Activated CD4-positive, alpha-beta T cell treated with anti-CD3 and anti-CD28 coated beads, Interleukin-10, Interleukin-2, amounts not matched to agents 100 ng/mL and 50 ng/mL, durations not matched to agents 16 hours and 8 hours (primary cell): Measurements from ENCODE around the gene GUSB.
"Not testable (repeated sequence)": the region's sequence is repeated elsewhere in the genome, so short reads cannot be mapped to it uniquely, and the experiment has no call there.

ENCODE experiments used
- DNase-seq: peaks from one replicate; pipeline ENCODE4 v3.0.0-alpha.2; 2020

GUSB gene

DNA sequence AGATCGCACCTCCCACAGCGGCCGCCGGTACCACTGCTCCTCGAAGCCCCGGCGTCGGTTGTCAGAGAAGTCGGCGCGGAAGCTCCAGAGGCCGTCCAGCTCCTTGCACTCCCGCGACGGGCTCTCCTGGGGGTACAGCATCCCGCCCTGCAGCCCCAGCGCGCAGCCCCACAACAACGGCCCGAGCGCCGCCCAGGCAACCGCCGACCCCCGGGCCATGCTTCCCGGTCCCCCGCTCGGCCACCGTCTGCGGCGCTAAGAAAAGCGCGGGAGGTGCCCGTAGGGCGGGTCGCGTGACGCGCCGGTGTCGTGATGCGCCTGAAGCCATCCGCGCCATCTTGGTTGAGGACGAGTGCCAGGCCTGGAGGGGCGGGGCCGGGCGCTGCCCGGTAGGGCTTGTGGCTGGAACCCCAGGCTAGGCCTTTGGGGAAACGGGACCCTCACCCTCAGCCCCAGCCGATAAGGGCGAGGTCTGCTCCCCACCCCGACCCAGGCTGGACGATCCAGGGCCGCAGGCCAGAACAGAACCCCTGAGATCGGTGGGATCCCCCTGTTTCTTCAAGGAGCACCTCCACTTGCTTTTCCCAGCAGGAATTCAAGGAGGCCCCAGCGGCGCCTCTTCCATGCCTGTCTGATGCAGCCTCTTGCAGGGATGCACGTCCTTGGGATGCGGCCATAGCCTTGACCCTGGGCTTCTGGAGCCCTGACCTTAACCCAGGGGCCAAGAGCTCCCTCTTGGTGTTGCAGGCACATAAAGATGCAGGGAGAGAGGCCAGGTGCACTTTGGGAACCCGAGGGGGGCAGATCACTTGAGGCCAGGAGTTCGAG, at the start of gene GUSB:
Gene GUSB (minus strand): TSS at position 249 of the 828 bp plus-strand sequence. CDS start 30 bp downstream, at position 219.
- DNase-seq: peak; percentile 94

DNA sequence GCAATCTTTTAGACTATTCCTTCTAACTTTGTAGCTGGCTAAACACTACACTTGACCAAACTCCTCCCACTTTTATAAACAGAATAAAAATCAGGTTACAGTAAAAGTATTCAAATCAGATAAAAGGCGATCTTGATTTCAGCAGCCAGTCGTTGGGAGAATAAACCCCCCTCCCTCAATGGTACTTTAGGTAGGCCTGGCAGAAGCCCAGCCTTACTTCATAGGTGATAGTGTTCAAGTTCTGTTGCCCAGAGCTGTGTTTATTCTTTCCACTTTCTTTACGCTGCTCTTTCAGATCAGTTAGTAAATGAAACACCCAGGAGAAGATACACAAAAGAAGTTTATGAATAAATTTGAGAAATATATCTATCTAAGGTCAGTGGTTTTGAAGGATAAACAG, 46.3 kb upstream of the GUSB start:
- DNase-seq: not testable (repeated sequence)

DNA sequence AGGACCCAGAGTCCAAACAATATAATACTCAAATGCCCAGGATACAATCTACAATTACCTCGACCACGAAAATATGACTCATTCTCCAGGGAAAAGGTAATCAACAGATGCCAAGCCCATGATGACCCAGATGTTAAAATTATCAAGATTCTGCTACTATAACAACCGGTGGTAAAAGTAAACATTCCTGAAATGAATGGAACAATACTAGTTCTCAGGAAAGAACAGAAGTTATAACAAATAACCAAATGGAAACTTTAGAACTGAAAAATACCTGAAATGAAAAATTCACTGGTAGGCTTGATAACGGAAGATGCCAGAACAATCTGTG, 34.1 kb upstream of the GUSB start:
- DNase-seq: no peak

DNA sequence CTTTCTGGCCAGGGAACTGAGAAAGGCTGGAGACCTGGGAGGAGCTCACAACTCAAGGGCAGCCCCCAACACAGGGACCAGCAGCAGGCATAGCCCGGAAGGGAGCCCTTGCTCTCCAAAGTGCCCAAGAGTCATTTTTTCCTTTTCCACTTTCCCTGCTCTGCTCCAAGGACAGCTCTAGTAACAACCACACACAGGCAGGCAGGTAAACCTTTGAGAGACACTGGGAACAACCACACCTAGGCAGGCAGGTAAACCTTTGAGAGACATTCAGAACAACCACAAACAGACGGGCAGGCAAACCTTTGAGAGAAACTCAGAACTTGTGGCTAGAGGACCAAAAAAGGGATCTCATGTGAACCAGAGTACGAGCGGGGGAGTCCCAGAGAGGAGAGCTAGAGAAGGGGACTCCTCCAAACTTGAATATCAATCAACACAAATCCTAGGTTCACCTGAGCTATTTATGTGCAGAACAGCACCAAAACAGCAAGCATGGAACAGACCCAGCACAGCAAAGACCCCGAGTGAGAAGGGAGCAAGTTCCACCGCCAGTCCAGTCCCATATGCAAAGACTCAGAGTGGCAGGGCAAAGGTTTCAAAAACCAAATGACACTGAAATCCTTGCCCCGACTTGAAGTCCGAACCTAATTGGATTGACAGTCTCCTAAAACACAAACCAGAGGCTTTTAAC, 33.6 kb upstream of the GUSB start:
- DNase-seq: no peak

DNA sequence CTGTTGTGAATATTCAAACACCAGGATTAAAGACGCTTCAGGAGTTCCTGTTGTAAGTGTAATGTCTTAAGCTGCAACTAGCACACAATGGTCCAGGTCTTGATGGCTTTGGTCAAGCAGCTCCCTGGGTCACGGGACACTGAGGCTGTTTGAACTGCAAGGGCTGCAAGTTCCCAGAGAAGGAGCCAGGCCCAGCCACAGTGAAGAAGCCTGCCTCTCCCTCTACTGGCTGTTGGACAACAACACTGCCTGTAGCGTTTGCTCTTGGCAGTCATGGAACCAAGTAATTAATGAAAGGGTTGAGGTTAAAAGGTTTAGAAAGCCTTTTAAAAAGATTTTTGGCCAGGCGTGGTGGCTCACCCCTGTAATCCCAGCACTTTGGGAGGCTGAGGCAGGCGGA, 31.9 kb upstream of the GUSB start:
- DNase-seq: no peak

DNA sequence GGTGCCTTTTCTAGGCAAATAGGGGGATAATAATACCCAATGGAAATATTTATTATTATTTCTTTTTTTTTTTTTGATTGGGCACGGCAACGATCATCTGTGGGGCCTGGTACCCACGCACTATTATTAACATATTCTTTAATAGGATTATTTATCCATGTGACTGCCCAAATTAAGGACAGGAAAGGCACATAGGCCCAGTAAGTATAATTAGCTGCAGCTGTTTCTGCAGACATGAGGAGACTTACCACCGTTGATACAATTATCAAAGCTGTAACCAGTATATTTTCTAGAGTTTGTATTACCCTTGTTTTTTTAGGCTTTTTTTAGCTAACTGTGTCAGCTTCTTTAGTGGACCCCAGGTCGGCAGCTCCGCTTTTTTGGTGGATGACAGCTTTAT, 25.2 kb upstream of the GUSB start:
- no peak for DNase-seq

DNA sequence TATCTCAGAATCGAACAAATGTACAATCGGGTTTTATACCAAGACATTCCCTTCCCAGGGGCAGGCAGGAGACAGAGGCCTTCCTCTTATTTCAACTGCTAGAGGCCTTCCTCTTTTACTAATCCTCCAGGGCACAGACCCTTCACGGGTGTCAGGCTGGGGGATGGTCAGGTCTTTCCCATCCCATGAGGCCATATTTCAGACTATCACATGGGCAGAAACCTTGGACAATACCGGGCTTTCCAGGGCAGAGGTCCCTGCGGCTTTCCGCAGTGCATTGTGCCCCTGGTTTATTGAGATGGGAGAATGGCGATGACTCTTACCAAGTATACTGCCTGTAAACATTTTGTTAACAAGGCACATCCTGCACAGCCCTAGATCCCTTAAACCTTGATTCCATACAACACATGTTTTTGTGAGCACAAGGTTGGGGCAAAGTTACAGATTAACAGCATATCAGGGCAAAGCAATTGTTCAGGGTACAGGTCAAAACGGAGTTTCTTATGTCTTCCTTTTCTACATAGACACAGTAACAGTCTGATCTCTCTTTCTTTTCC, 23.2 kb upstream of the GUSB start:
- DNase-seq: not testable (repeated sequence)

DNA sequence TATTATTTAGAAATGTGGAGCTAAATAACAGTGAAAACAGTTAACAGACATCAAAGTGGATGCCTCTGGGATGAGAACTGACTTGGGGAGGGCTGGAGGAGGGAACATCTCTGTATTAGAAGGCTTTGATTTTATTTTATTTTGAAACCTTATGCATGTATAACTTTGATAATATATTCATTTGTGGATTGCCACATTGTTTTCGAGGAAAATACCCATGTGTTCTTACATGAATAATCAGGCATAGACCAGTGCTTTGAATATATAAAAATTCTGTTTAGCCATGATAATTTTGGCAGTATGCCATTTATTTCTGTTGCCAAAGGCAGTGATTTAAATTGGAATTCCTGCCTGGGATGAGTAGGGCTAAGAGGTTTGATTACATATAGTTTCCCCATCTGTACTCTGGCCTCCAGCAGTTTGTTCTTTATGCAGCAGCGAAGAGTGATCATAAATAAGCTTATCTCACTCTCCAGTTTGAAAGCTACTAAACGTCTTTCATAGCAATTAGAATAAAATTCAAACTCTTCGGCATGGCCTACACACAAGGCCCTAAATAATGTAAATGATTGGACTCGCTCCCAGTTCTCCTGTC, 18.9 kb upstream of the GUSB start:
- not testable (repeated sequence) for DNase-seq

DNA sequence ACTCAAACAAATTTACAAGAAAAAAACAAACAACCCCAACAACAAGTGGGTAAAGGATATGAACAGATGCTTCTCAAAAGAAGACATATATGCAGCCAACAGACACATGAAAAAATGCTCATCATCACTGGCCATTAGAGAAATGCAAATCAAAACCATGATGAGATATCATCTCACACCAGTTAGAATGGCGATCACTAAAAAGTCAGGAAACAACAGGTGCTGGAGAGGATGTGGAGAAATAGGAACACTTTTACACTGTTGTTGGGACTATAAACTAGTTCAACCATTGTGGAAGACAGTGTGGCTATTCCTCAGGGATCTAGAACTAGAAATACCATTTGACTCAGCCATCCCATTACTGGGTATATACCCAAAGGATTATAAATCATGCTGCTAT, 13.0 kb upstream of the GUSB start:
- DNase-seq: not testable (repeated sequence)

DNA sequence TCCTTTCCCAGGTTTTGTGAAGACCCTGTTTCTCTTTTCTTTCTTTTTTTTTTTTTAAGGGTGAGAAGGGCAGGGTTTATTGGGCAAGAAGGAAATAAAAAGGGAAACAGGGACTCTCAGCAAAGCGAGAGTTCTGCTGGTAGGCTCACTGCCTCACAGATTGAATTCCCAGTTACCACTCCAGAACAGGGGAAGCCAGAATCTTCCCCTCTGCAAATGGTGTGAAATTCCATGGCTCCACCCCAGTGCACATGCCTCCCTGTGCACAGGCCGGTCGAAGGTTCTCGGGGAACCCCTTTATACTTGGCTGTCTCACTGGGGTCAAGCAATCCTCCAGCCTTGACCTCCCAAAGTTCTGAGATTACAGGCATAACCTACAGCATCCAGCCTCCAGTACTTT, 10.5 kb upstream of the GUSB start:
- no peak for DNase-seq

DNA sequence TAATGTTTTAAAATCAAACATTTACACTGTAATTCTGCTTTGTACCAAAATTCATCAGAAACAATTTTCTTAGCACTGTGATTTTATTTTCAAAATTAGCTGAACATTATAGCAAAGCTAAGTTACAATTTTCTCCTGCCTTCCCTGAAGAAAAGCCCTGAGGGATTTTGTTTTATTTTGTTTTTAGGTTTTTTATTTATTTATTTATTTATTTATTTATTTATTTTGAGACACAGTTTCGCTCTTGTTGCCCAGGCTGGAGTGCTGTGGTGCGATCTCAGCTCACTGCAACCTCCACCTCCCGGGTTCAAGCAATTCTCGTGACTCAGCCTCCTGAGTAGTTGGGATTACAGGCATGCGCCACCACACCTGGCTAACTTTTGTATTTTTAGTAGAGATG, 9.8 kb upstream of the GUSB start:
- not testable (repeated sequence) for DNase-seq

DNA sequence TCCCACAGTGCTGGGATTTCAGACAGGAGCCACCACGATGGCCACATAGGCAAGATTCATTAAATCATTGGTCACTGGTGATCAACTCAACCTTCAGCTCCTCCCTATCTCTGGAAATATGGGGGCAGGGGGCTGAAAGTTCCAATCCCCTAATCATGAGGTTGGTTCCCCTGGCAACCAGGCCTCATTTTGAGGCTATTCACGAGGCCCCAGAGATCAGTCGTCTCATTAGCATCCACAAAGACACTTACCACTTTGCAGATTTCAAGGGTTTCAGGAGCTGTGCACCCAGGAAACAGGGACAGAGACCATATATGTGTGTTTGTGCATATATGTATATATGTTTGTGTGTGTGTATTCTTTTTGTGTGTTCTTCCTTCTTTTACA, 7.7 kb upstream of the GUSB start:
- no peak for DNase-seq

DNA sequence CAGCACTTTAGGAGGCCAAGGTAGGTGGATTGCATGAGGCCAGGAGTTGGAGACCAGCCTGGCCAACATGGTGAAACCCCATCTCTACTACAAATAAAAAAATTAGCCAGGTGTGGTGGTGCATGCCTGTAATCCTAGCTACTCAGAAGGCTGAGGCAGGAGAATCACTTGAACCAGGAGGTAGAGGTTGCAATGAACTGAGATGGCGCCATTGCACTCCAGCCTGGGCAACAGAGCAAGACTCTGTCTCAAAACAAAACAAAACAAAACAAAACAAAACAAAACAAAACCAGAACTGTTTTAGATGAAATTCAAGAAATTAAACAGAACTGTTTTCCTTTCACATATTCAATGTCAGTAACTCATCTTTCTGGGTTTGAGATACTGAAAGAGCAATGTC, 6.5 kb upstream of the GUSB start:
- peak; percentile 9 for DNase-seq

DNA sequence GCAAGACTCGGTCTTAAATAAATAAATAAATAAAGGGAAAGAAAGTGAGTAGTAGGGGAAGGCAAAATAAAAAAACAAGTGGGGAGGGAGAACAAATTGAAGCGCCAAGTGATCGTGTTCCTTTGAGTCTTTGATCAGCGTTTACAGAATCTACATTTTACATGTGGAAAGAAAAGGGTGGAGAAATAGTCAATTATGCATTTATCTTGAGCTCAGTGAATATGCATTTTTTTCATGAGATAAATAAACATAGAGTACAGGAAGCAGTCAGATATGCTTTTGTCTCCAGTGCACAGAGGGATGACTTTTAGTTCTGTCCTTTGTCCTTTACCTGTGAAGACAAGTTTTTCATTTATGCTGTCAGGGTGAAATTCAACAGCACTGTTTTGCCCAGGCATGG, 6.1 kb upstream of the GUSB start:
- DNase-seq: no peak

DNA sequence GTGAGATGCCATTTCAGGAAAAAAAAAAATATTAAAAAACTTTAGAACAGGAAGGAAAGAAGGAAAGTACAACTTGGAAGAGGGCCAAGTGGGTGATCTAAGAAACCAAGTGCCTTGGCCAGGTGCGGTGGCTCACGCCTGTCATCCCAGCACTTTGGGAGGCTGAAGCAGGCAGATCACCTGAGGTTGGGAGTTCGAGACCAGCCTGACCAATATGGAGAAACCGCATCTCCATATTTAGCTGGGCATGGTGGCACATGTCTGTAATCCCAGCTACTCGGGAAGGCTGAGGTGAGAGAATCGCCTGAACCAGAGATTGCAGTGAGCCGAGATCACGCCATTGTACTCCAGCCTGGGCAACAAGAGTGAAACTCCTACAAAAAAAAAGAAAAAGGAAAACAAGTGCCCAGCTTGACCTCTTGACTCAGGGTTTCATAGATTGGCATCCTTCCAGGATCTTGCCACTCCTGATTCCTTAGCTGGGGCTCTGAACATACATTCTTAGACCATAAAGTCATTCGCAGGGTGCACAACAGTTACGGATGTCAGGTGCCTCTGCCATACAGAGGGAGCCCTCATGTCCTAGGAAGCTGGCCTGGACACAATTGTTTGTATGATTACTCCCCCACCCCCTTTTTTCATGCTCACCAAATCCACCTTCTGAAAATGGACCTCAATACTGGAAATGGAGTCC, 2.1 kb upstream of the GUSB start:
- no peak for DNase-seq

DNA sequence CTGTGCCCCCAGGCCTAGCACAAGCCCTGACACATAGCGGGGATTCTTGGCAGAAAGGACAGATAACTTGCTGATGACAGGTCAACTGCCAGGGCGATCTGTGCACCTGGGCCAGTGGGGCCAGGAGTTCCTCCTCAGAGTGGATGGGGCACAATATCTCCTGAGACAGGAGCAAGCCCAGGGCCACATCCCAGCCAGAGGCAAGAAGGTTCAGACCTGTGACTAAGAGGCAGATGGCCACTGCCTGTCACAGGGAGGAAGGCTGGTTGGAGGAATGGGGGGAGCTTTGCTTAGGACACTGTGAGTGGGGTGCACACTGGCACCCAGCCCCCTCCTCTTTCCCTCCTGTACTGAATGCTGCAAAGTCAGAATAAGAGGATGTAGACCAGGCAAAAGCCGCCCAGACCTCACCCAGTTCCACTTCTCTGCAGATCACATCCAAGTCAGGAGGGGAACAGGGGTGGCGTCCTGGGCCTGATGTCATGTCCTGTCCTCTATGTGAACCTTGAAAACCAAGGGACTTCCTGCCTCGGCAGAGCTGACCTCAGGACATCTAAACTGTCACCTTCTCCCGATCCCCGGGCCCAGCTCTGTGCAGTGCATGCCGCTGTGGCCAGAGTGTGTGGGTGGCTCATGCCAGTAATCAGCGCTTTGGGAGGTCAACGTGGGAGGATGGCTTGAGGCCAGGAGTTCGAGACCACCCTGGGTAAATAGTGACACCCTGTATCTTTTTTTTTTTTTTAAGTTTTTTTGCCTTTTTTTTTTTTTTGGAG, 1.3 kb downstream of the GUSB start:
- DNase-seq: peak; percentile 81

DNA sequence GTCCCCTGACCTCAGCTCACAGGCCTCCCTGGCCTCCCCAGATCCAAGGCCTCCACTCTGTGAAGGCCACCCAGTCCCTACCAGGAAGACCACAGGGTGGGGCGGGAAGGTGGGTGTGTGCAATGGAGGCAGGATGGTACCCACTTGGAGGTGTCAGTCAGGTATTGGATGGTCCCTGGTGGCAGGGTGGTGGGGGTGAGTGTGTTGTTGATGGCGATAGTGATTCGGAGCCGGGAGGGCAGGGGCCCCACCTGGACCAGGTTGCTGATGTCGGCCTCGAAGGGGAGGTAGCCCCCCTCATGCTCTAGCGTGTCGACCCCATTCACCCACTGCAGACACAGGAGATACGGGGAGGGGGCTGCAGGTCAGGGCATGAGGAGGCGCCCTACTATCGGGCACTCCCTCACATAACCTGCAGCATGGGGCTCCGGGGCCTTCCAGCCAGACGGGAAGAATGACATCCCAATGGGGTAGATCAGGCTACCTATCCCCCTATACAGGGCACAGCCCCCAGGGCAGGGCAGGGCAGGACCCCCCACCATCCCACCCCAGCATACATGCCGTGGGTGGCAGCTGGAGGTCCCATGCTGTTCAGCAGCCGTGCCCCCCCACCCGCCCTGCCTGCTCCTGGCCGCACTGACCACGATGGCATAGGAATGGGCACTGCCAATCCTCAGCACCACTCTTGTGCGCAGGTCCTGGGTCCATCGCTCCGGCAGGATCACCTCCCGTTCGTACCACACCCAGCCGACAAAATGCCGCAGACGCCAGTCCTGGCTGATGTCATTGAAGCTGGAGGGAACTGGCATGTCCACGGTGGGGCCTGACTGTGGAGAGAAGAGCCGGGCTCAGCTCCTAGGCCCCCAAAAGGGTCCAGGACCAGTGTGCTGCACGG, 2.2 kb downstream of the GUSB start:
- DNase-seq: no peak

DNA sequence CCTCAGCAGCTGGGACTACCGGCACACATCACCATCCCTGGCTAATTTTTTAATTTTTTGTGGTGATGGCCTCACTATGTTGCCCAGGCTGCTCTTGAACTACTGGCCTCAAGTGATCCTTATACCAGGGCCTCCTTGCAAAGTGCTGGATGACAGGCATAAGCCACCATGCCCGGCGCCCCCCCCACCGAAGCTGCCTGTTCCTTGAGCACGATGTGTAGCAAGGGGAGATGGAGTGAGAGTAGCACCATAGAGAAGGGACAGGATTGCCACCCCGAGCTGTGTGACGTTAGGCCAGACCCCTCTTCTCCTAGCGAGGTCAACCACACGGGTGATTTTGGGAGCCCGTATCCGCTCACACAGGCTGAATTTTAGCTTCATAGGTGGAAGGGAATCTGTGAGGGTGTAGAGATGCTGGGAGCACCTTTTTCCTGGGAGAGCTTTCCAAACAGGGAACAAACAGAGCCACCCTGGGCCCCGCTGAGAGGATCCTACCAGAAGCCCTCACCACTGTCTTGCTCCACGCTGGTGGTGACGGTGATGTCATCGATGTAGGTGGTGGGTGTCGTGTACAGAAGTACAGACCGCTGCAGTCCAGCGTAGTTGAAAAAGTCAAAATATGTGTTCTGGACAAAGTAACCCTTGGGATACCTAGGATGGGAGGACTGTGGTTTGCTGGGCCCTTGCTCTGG, 3.0 kb downstream of the GUSB start:
- DNase-seq: no peak

DNA sequence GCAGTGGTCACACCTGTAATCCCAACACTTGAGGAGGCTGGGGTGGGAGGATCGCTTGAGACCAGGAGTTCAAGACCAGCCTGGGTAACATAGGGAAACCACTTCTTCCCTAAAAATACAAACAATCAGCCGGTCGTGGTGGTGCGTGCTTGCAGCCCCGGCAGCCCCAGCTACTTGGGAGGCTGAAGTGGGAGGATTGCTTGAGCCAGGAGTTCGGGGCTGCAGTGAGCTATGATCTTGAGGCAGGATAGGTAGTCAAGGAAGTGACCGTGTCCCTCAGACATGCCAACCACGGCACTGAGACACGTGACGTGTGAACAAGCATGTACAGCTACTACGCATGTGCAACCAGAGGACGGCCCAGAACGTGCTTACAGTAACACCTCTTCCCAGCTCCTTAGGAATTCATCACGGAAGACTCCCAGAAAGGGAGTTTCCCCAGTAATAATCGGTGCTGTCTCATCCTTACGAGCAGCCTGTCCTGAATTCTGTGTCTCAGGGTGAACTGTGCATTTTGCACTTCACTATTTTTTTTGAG, 5.3 kb downstream of the GUSB start:
- DNase-seq: no peak

DNA sequence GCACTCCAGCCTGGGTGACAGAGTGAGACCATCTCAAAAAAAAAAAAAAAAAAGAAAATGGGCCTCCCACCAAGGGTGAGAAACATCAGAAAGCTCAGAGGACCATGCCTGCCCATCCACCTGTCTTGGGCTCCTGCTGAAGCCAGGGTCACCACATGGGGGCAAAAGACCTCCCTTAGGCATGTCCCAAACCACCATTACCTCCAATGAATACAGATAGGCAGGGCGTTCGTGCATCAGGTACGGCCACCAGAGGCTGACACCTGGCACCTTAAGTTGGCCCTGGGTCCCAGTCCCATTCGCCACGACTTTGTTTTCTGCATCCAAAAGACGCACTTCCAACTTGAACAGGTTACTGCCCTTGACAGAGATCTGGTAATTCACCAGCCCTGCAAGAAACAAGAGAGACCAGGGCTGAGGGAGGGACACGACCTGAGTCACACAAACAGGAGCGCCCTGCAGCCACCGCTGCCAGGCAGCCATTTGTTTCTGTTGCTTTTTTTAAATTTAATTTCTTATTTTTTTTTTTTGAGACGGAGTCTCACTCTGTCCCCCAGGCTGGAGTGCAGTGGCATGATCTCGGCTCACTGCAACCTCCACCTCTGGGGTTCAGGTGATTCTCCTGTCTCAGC, 6.1 kb downstream of the GUSB start:
- no peak for DNase-seq
